HepG2 (cell line): ENCODE results near the gene TMEM219. TPM values are rescaled to one million over a fixed set of nuclear protein-coding genes. Genes with fewer than 3 reads are reported as not detected.
"Not testable (repeated sequence)": the region's sequence is repeated elsewhere in the genome, so short reads cannot be mapped to it uniquely, and the experiment has no call there.

ENCODE experiments used
- ATAC-seq: fragments of 200-7000 bp; cut with Tn5 transposase; 3 replicates; pipeline ENCODE4 v1.9.1; 2020; ENCODE audit warnings: mild to moderate bottlenecking, moderate library complexity
- BruUV-seq: library from RNA; stranded (reverse); fragments of 400-500 nt; replicated peaks from 2 replicates; lab custom pipeline; 2021; lab: Mats Ljungman, UMichigan
- CTCF ChIA-PET: fragments of 300-600 bp; formaldehyde crosslinking; extraction: SDS; loops from one replicate; lab custom pipeline; 2021; ENCODE audit warnings: low total read pairs, inconsistent platforms, low intra/inter-chr PET ratio; lab: Yijun Ruan, JAX
- POLR2A ChIA-PET: fragments of 350-600 bp; sonication (Branson Sonifier 250); formaldehyde crosslinking; loops from one replicate; lab custom pipeline; 2020; ENCODE audit warnings: antibody characterized with exemption, inconsistent platforms; lab: Yijun Ruan, JAX
- DNase-seq: peaks from one replicate; pipeline ENCODE4 v3.0.0-alpha.2; 2015; ENCODE audit warnings: low spot score
- FAIRE-seq: peaks from 3 replicates; lab custom pipeline; 2011; peaks lifted over from hg19 to GRCh38; lab: Jason Lieb, UNC
- H2AFZ ChIP-seq: one replicate; pipeline ENCODE4 v1.6.1; 2011; ENCODE audit warnings: low read length, inconsistent platforms
- H3K27ac ChIP-seq: fragments of 300-600 bp; 3 replicates; pipeline ENCODE4 v1.8.0; 2011; ENCODE audit warnings: mixed run types, mild to moderate bottlenecking, mixed read lengths, low read length, inconsistent platforms; ENCODE audit not compliant: insufficient read depth; ENCODE audit errors: extremely low read length
- H3K27me3 ChIP-seq, 2 experiments: fragments of 200-600 bp in 1 of 2; 2 replicates in 1 of 2; 3 replicates in 1 of 2; pipeline versions ENCODE4 v1.6.0 to v1.8.0; 2011; ENCODE audit warnings: low read length in 2 of 2, mild to moderate bottlenecking in 2 of 2, moderate library complexity in 2 of 2, inconsistent platforms in 1 of 2; ENCODE audit not compliant: insufficient read depth in 2 of 2, control insufficient read depth in 1 of 2
- H3K36me3 ChIP-seq, 2 experiments: fragments of 200-600 bp in 1 of 2; replicated peaks in 1 of 2; 2 replicates in 1 of 2; 3 replicates in 1 of 2; pipeline versions ENCODE4 v1.5.1 to v1.8.0; 2011; ENCODE audit warnings: low read length in 2 of 2, inconsistent platforms in 1 of 2; ENCODE audit not compliant: insufficient read depth in 2 of 2, control insufficient read depth in 1 of 2
- H3K4me1 ChIP-seq: 2 replicates; pipeline ENCODE4 v1.5.1; 2012; ENCODE audit warnings: low read length, inconsistent platforms; ENCODE audit not compliant: insufficient read depth
- H3K4me2 ChIP-seq: 2 replicates; pipeline ENCODE4 v1.6.0; 2011; ENCODE audit warnings: low read depth, low read length, inconsistent platforms
- H3K4me3 ChIP-seq, 3 experiments: fragments of 200-600 bp in 1 of 3; sonication (generic), shearing (Covaris generic) in 1 of 3; replicated peaks in 1 of 3; 2 replicates each; pipeline ENCODE4 v1.5.1; 2011 to 2016; ENCODE audit warnings: low read length in 3 of 3, inconsistent platforms in 2 of 3, low read depth in 2 of 3, mild to moderate bottlenecking in 2 of 3, control low read depth in 1 of 3, mixed read lengths in 1 of 3; ENCODE audit not compliant: insufficient read depth in 1 of 3
- H3K79me2 ChIP-seq: one replicate; pipeline ENCODE4 v1.6.1; 2011; ENCODE audit warnings: low read length, inconsistent platforms; ENCODE audit not compliant: insufficient read depth
- H3K9ac ChIP-seq: 2 replicates; pipeline ENCODE4 v1.6.0; 2011; ENCODE audit warnings: mild to moderate bottlenecking, low read depth, low read length, inconsistent platforms; ENCODE audit not compliant: insufficient read depth
- H3K9me3 ChIP-seq: 2 replicates; pipeline ENCODE4 v1.5.1; 2012; ENCODE audit warnings: mild to moderate bottlenecking, low read length
- H4K20me1 ChIP-seq: 2 replicates; pipeline ENCODE4 v1.6.0; 2011; ENCODE audit warnings: inconsistent platforms, mild to moderate bottlenecking, low read length, moderate library complexity; ENCODE audit not compliant: insufficient read depth
- CCDC6 ChIP-seq: sonication (generic); formaldehyde crosslinking; IDR thresholded peaks from 2 replicates; pipeline ENCODE4 v1.8.1; 2022; ENCODE audit warnings: mild to moderate bottlenecking, missing genetic modification reagents, moderate library complexity
- ESRRA ChIP-seq: sonication (generic); formaldehyde crosslinking; IDR thresholded peaks from 2 replicates; pipeline ENCODE4 v1.5.1; 2020; ENCODE audit warnings: mild to moderate bottlenecking, low read depth, missing genetic modification reagents
- FOXC1 ChIP-seq: sonication (generic); formaldehyde crosslinking; IDR thresholded peaks from 2 replicates; pipeline ENCODE4 v1.8.0; 2022; ENCODE audit warnings: mild to moderate bottlenecking, missing genetic modification reagents, borderline replicate concordance
- KDM3A ChIP-seq: IDR thresholded peaks from 2 replicates; pipeline ENCODE4 v1.6.1; 2018; ENCODE audit warnings: low read depth, missing compliant biosample characterization
- MAFK ChIP-seq, 2 experiments: IDR thresholded peaks in 1 of 2; conservative IDR thresholded peaks in 1 of 2; 2 replicates each; pipeline ENCODE4 v1.6.1; 2011; ENCODE audit warnings: improper control_type of control experiment in 2 of 2, low read length in 2 of 2
- MYNN ChIP-seq: sonication (generic); formaldehyde crosslinking; IDR thresholded peaks from 2 replicates; pipeline ENCODE4 v1.4.0; 2020; ENCODE audit warnings: mild to moderate bottlenecking, low read depth, missing genetic modification reagents
- ONECUT2 ChIP-seq: sonication (generic); formaldehyde crosslinking; IDR thresholded peaks from 2 replicates; pipeline ENCODE4 v1.4.0; 2020; ENCODE audit warnings: missing genetic modification reagents
- SOX6 ChIP-seq, 2 experiments: fragments of 450-650 bp in 1 of 2; sonication (generic) in 1 of 2; formaldehyde crosslinking in 1 of 2; IDR thresholded peaks; 2 replicates each; pipeline versions ENCODE4 v1.4.0 to v1.6.1; 2017 to 2020; ENCODE audit warnings: antibody characterized with exemption in 1 of 2, mild to moderate bottlenecking in 1 of 2, missing genetic modification reagents in 1 of 2
- SP1 ChIP-seq, 2 experiments: fragments of 450-650 bp in 1 of 2; sonication (generic) in 1 of 2; formaldehyde crosslinking in 1 of 2; IDR thresholded peaks; 2 replicates each; pipeline versions ENCODE4 v1.4.0 to v1.6.1; 2016 to 2020; ENCODE audit warnings: missing genetic modification reagents in 1 of 2
- ZNF10 ChIP-seq: sonication (generic); formaldehyde crosslinking; IDR thresholded peaks from 2 replicates; pipeline ENCODE4 v1.4.0; 2020; ENCODE audit warnings: mild to moderate bottlenecking, low read depth, missing genetic modification reagents, borderline replicate concordance
- WGBS: methylation state at CpG from one replicate; pipeline ENCODE4 v1.1.6; 2017; ENCODE audit warnings: low lambda C conversion rate; 5-methylcytosine and 5-hydroxymethylcytosine counted together
- in situ Hi-C: cut with HindIII; loops from 2 replicates; pipeline ENCODE4 v1.10.0; 2017; ENCODE audit warnings: low pct_unique_long_range_greater_than_20kb; ENCODE audit not compliant: extremely low pct_ligation_motif_present
- intact Hi-C: fragments of 100-400 bp; cut with micrococcal nuclease; formaldehyde crosslinking; loops from one replicate; pipeline ENCODE4 v1.10.0; 2022; ENCODE audit not compliant: unreplicated experiment
- polyA plus RNA-seq, 8 experiments: library from polyadenylated mRNA; depleted of rRNA in 3 of 8; stranded (reverse) in 7 of 8; unstranded in 1 of 8; fragments of >200 nt; fragmentation: Illumina TruSeq in 4 of 8; extraction: Trizol in 4 of 8; gene quantifications; 2 replicates each; pipeline versions ENCODE4 v1.2.1 to v1.2.3, GENCODE V29; 2011 to 2016; ENCODE audit warnings: low read depth in 4 of 8, missing spikeins in 1 of 8, mixed read lengths in 1 of 8; ENCODE audit not compliant: insufficient read depth in 1 of 8
- total RNA-seq, 5 experiments: library from RNA; depleted of rRNA; stranded (reverse); fragments of >200 nt; fragmentation: Illumina TruSeq; extraction: Trizol; gene quantifications; 2 replicates each; pipeline ENCODE4 v1.2.3, GENCODE V29; 2016; ENCODE audit warnings: low read depth in 1 of 5
- TF ChIP-seq, protein P1 (sequence below): sonication (generic); formaldehyde crosslinking; IDR thresholded peaks from 2 replicates; pipeline ENCODE4 v1.5.0; 2020; ENCODE audit warnings: mild to moderate bottlenecking, missing genetic modification reagents, borderline replicate concordance

Gene TMEM219
- total and polyA plus RNA-seq, 2 of the 13 experiments (the other 11 are each of a cell fraction or from before 2014, with no cell fraction given): 105 to 115 TPM

DNA sequence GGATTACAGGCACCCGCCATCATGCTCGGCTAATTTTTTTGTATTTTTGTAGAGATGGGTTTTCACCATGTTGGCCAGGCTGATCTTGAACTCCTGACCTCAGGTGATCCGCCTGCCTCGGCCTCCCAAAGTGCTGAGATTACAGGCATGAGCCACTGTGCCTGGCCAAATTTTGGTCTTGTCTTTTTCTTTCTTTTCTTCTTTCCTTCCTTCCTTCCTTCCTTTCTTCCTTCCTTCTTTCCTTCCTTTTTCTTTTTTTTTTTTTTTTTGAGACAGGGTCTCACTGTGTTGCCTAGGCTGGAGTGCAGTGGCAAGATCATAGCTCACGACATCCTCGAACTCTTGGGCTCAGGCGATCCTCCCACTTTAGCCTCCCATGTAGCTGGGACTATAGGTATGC lies 53.6 kb downstream of the TMEM219 start:
- in situ Hi-C loops, H3K36me3 ChIP-seq, H3K9ac ChIP-seq, DNase-seq, FAIRE-seq, H3K27ac ChIP-seq, POLR2A ChIA-PET, H3K4me2 ChIP-seq, intact Hi-C loops, H3K9me3 ChIP-seq, H3K4me3 ChIP-seq, H4K20me1 ChIP-seq, BruUV-seq, H2AFZ ChIP-seq, CTCF ChIA-PET, ATAC-seq, H3K79me2 ChIP-seq: not testable (repeated sequence)
- Histone ChIP-seq H3K4me1 (peaks cover 26% of the 10 kb centered on the region), H3K27me3 (peaks cover 4 to 27% of the 10 kb centered on the region in 2 experiments; a peak in 4 of 5 replicates)
- WGBS: 70% methylated on average over 7 of the region's 7 CpGs

DNA sequence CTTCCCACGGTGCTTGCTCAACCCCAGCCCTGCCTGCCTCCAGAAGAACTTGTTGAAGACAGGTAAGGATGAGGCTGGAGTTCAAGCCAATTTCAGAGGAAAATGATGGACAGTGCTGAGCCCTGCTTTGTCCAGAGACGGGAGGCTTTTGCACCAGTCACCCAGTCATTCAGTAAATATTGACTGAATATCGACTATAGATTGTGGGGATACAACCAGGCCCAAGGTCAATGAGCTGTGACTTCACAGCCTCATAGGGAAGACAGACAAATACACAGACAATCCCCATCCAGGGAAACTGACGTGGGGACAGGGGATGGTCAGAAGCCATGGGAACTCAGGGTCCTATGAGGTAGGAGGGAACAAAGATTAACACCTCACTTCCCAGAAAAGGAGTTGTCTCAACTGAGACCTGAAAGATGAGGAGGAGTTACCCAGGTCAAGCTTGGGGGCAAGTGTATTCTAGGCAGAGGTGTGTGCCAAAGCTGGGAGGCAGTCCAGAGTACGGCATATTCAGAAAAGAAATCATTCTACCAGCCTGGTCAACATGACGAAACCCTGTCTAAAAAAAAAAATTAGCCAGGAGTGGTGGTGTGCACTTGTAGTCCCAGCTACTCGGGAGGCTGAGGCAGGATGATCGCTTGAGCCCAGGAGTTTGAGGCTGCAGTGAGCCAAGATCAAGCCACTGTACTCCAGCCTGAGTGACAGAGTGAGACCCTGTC lies 54.8 kb downstream of the TMEM219 start:
- no TSS peak for BruUV-seq
- FAIRE-seq: no peak
- TF ChIP-seq SOX6 (IDR thresholded peaks at IDR 0.05) (no peak), SOX6 (CRISPR knock-in tag; IDR thresholded peaks at IDR 0.05) (peak; percentile 56), ZNF10 (CRISPR knock-in tag) (no peak), ONECUT2 (peak; percentile 82), MYNN (CRISPR knock-in tag) (no peak), KDM3A (CRISPR knock-in tag) (no peak), ESRRA (CRISPR knock-in tag) (0 out of 2 replicates have a peak, but pooled peaks have one; percentile 3), FOXC1 (CRISPR knock-in tag) (no peak), MAFK (conservative IDR thresholded peaks at IDR 0.05 in 1 of 2, IDR thresholded peaks at IDR 0.05 in 1 of 2; ENCODE audit: low read length in 2 of 2) (no peak), SP1 (IDR thresholded peaks at IDR 0.05) (no peak), SP1 (CRISPR knock-in tag; IDR thresholded peaks at IDR 0.05) (no peak), CCDC6 (CRISPR knock-in tag) (no peak)
- TF ChIP-seq, protein P1, sequence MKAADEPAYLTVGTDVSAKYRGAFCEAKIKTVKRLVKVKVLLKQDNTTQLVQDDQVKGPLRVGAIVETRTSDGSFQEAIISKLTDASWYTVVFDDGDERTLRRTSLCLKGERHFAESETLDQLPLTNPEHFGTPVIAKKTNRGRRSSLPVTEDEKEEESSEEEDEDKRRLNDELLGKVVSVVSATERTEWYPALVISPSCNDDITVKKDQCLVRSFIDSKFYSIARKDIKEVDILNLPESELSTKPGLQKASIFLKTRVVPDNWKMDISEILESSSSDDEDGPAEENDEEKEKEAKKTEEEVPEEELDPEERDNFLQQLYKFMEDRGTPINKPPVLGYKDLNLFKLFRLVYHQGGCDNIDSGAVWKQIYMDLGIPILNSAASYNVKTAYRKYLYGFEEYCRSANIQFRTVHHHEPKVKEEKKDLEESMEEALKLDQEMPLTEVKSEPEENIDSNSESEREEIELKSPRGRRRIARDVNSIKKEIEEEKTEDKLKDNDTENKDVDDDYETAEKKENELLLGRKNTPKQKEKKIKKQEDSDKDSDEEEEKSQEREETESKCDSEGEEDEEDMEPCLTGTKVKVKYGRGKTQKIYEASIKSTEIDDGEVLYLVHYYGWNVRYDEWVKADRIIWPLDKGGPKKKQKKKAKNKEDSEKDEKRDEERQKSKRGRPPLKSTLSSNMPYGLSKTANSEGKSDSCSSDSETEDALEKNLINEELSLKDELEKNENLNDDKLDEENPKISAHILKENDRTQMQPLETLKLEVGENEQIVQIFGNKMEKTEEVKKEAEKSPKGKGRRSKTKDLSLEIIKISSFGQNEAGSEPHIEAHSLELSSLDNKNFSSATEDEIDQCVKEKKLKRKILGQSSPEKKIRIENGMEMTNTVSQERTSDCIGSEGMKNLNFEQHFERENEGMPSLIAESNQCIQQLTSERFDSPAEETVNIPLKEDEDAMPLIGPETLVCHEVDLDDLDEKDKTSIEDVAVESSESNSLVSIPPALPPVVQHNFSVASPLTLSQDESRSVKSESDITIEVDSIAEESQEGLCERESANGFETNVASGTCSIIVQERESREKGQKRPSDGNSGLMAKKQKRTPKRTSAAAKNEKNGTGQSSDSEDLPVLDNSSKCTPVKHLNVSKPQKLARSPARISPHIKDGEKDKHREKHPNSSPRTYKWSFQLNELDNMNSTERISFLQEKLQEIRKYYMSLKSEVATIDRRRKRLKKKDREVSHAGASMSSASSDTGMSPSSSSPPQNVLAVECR (CRISPR knock-in tag): peak; percentile 25; the same call in 1 of the 2 replicates

More for the DNA sequence above, 54.8 kb downstream of the TMEM219 start:
- Histone ChIP-seq H3K4me1 (peaks cover 30% of the 10 kb centered on the region), H4K20me1 (no peaks in the 10 kb centered on the region), H2AFZ (no peak overlapping the region), H3K9ac (no peak overlapping the region), H3K27me3 (peaks cover 1 to 27% of the 10 kb centered on the region in 2 experiments; a peak in 3 of 5 replicates), H3K4me2 (peak overlapping the region; percentile 20; the same call in 1 of the 2 replicates), H3K9me3 (no peaks in the 10 kb centered on the region), H3K27ac (no peak overlapping the region), H3K79me2 (no peaks in the 10 kb centered on the region), H3K36me3 (no peaks in the 10 kb centered on the region), H3K4me3 (no peak overlapping the region)
- ATAC-seq: peak; percentile 31
- in situ Hi-C loops (no loop called here), intact Hi-C loops (no loop called here)
- 14% methylated on average over 8 of the region's 8 CpGs for WGBS
- peak; percentile 44 for DNase-seq
- ChIA-PET POLR2A (interaction anchor here (1.0 kb wide), 1 partner anchor 117 kb away, joined by 5 read pairs; the partner anchor contains the start of gene SEZ6L2), CTCF (no interaction called here)
